KOPT-K1 (cell line): ENCODE results near the gene IZUMO3.

Experiments
- H3K27ac ChIP-seq: fragments of 200-600 bp; sonication (generic); 2 replicates; pipeline ENCODE4 v1.5.1; 2016; ENCODE audit warnings: antibody characterized with exemption, mild to moderate bottlenecking, low read depth, low read length; ENCODE audit not compliant: poor library complexity, severe bottlenecking
- H3K36me3 ChIP-seq: fragments of 200-600 bp; sonication (generic); 2 replicates; pipeline ENCODE4 v1.5.1; 2017; ENCODE audit warnings: antibody characterized with exemption, mild to moderate bottlenecking, low read length, moderate library complexity; ENCODE audit not compliant: insufficient read depth
- H3K9me3 ChIP-seq: fragments of 200-600 bp; sonication (generic); 2 replicates; pipeline ENCODE4 v1.5.1; 2017; ENCODE audit warnings: antibody characterized with exemption, low read length, mild to moderate bottlenecking; ENCODE audit not compliant: insufficient read depth, poor library complexity, severe bottlenecking

The IZUMO3 gene

GRCh38 chr9:24502206-24502937, 43.3 kb downstream of the IZUMO3 start:
- Histone ChIP-seq H3K27ac (no peak overlapping the region), H3K9me3 (no peaks in the 10 kb centered on the region), H3K36me3 (no peaks in the 10 kb centered on the region)

- Histone ChIP-seq H3K27ac (no peak overlapping the region), H3K9me3 (no peaks in the 10 kb centered on the region), H3K36me3 (no peaks in the 10 kb centered on the region)
These were observed 44.9 kb downstream of the IZUMO3 start for GRCh38 chr9:24500761-24501160.

GRCh38 chr9:24498632-24499031, 47.1 kb downstream of the IZUMO3 start:
- Histone ChIP-seq H3K36me3 (no peaks in the 10 kb centered on the region), H3K27ac (no peak overlapping the region), H3K9me3 (no peaks in the 10 kb centered on the region)

DNA sequence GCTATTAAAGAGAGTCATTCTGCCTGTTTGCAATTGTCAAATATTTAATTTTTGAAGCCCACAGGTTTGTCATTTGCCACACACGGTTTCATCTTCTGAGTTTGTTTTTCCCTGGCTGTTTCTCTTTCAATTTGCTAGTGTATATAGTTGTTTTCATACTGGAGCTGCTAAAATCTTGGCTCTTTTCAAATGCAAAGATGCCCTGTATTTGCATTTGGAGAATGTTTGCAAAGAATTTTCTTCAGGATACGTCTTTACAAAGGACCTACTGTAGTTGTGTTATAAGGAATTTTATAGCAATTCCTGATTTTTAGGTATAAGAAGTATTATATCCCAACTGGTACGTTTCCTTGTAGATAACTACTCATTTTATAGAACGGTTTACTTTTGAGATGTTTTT, 48.0 kb downstream of the IZUMO3 start:
- Histone ChIP-seq H3K36me3 (no peaks in the 10 kb centered on the region), H3K9me3 (no peaks in the 10 kb centered on the region), H3K27ac (no peak overlapping the region)
